ENCODE measurements around the gene IL17C.

The IL17C gene

GRCh38 chr16:88653101-88653500, 14.7 kb downstream of the IL17C start:
- DNase-seq (ENCODE audit: low read depth in 2 of 2), result no peak
- TF ChIP-seq CTCF (IDR thresholded peaks at IDR 0.05; ENCODE audit: low read depth, low read length), result no peak
- no peak overlapping the region for H3K4me3 ChIP-seq (replicated peaks in 1 of 2; ENCODE audit: low read depth in 2 of 2, low read length in 2 of 2)

- TF ChIP-seq CTCF (IDR thresholded peaks at IDR 0.05; ENCODE audit: low read depth, low read length), result no peak
Measured at GRCh38 chr16:88653596-88654362, 15.4 kb downstream of the IL17C start.

GRCh38 chr16:88654363-88655052, 16.1 kb downstream of the IL17C start:
- DNase-seq (ENCODE audit: low read depth in 2 of 2), result no peak
- no peak overlapping the region for H3K4me3 ChIP-seq (replicated peaks in 1 of 2; ENCODE audit: low read depth in 2 of 2, low read length in 2 of 2)
- TF ChIP-seq CTCF (IDR thresholded peaks at IDR 0.05; ENCODE audit: low read depth, low read length), result no peak

More at GRCh38 chr16:88653596-88654362, 15.4 kb downstream of the IL17C start:
- no peak for DNase-seq (ENCODE audit: low read depth in 2 of 2)
- no peak overlapping the region for H3K4me3 ChIP-seq (replicated peaks in 1 of 2; ENCODE audit: low read depth in 2 of 2, low read length in 2 of 2)

- TF ChIP-seq CTCF (IDR thresholded peaks at IDR 0.05; ENCODE audit: low read depth, low read length), result no peak
- H3K4me3 ChIP-seq (replicated peaks in 1 of 2; ENCODE audit: low read depth in 2 of 2, low read length in 2 of 2), result no peak overlapping the region
- DNase-seq (ENCODE audit: low read depth in 2 of 2), result no peak
Measured at GRCh38 chr16:88655053-88655732, 16.8 kb downstream of the IL17C start.

- no peak for TF ChIP-seq CTCF (IDR thresholded peaks at IDR 0.05; ENCODE audit: low read depth, low read length)
- no peak overlapping the region for H3K4me3 ChIP-seq (replicated peaks in 1 of 2; ENCODE audit: low read depth in 2 of 2, low read length in 2 of 2)
- no peak for DNase-seq (ENCODE audit: low read depth in 2 of 2)
Measured at GRCh38 chr16:88655733-88656281, 17.4 kb downstream of the IL17C start.

GRCh38 chr16:88656291-88656980, 18.1 kb downstream of the IL17C start:
- TF ChIP-seq CTCF (IDR thresholded peaks at IDR 0.05; ENCODE audit: low read depth, low read length), result no peak
- no peak for DNase-seq (ENCODE audit: low read depth in 2 of 2)
- H3K4me3 ChIP-seq (replicated peaks in 1 of 2; ENCODE audit: low read depth in 2 of 2, low read length in 2 of 2), result no peak overlapping the region

Measured in cardiac fibroblast (primary cell).